DOHH2 (cell line): Measurements from ENCODE around the gene GEMIN7.
A peak's percentile ranks its signal among the peaks of the same experiment; 100 is the strongest.
"Not testable (repeated sequence)": the region's sequence is repeated elsewhere in the genome, so short reads cannot be mapped to it uniquely, and the experiment has no call there.

Experiments
- H3F3A ChIP-seq: fragments of 200-600 bp; sonication (generic), shearing (Covaris generic); 2 replicates; pipeline ENCODE4 v1.6.0; 2016; ENCODE audit warnings: antibody characterized with exemption, mild to moderate bottlenecking; ENCODE audit not compliant: control insufficient read depth, insufficient read depth
- H3K27ac ChIP-seq: fragments of 200-600 bp; sonication (generic); 2 replicates; pipeline ENCODE4 v1.5.1; 2014; ENCODE audit warnings: low read depth, mild to moderate bottlenecking, low read length, moderate library complexity
- H3K27me3 ChIP-seq: fragments of 200-600 bp; sonication (generic); 2 replicates; pipeline ENCODE4 v1.6.1; 2014; ENCODE audit warnings: mild to moderate bottlenecking, low read length, mixed read lengths; ENCODE audit not compliant: control insufficient read depth
- H3K36me3 ChIP-seq: fragments of 200-600 bp; sonication (generic); 2 replicates; pipeline ENCODE4 v1.6.1; 2014; ENCODE audit warnings: mild to moderate bottlenecking, low read length, moderate library complexity, mixed read lengths; ENCODE audit not compliant: control insufficient read depth
- H3K4me1 ChIP-seq: fragments of 200-600 bp; sonication (generic); 2 replicates; pipeline ENCODE4 v1.6.1; 2014; ENCODE audit warnings: mild to moderate bottlenecking, low read length, mixed read lengths; ENCODE audit not compliant: control insufficient read depth
- H3K4me2 ChIP-seq: fragments of 200-600 bp; sonication (generic); 2 replicates; pipeline ENCODE4 v1.6.0; 2014; ENCODE audit warnings: mild to moderate bottlenecking, low read length, moderate library complexity
- H3K4me3 ChIP-seq: fragments of 200-600 bp; sonication (generic); 2 replicates; pipeline ENCODE4 v1.5.1; 2014; ENCODE audit warnings: mild to moderate bottlenecking, low read length, mixed read lengths
- H3K79me2 ChIP-seq: fragments of 200-600 bp; sonication (generic); 2 replicates; pipeline ENCODE4 v1.6.1; 2014; ENCODE audit warnings: mild to moderate bottlenecking, low read length, mixed read lengths; ENCODE audit not compliant: control insufficient read depth
- H3K9me2 ChIP-seq: fragments of 200-600 bp; sonication (generic); replicated peaks from 2 replicates; pipeline ENCODE4 v1.6.1; 2014; ENCODE audit warnings: mild to moderate bottlenecking, low read length, mixed read lengths; ENCODE audit not compliant: control insufficient read depth
- H3K9me3 ChIP-seq: fragments of 200-600 bp; sonication (generic); 2 replicates; pipeline ENCODE4 v1.6.1; 2014; ENCODE audit warnings: antibody characterized with exemption, low read length, mixed read lengths; ENCODE audit not compliant: control insufficient read depth, insufficient read depth
- H4K20me1 ChIP-seq: fragments of 200-600 bp; sonication (generic); 2 replicates; pipeline ENCODE4 v1.6.0; 2014; ENCODE audit warnings: low read depth, mild to moderate bottlenecking, antibody characterized with exemption, low read length, moderate library complexity; ENCODE audit not compliant: control insufficient read depth, insufficient read depth
- EZH2phosphoT487 ChIP-seq: fragments of 200-600 bp; sonication (generic); IDR thresholded peaks from 2 replicates; pipeline ENCODE4 v1.6.1; 2017; ENCODE audit warnings: borderline replicate concordance, mild to moderate bottlenecking, antibody characterized with exemption, low read length, moderate library complexity, mixed read lengths
- TF ChIP-seq, protein P1 (sequence below): fragments of 200-600 bp; sonication (generic); IDR thresholded peaks from one replicate; pipeline ENCODE4 v1.5.1; 2014; ENCODE audit warnings: antibody characterized with exemption, mild to moderate bottlenecking, low read depth, low read length; ENCODE audit not compliant: poor library complexity, severe bottlenecking

Gene GEMIN7

GRCh38 chr19:45117167-45117594 lies 38.1 kb downstream of the GEMIN7 start:
- TF ChIP-seq, protein P1, sequence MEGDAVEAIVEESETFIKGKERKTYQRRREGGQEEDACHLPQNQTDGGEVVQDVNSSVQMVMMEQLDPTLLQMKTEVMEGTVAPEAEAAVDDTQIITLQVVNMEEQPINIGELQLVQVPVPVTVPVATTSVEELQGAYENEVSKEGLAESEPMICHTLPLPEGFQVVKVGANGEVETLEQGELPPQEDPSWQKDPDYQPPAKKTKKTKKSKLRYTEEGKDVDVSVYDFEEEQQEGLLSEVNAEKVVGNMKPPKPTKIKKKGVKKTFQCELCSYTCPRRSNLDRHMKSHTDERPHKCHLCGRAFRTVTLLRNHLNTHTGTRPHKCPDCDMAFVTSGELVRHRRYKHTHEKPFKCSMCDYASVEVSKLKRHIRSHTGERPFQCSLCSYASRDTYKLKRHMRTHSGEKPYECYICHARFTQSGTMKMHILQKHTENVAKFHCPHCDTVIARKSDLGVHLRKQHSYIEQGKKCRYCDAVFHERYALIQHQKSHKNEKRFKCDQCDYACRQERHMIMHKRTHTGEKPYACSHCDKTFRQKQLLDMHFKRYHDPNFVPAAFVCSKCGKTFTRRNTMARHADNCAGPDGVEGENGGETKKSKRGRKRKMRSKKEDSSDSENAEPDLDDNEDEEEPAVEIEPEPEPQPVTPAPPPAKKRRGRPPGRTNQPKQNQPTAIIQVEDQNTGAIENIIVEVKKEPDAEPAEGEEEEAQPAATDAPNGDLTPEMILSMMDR = no peak
- TF ChIP-seq EZH2phosphoT487 = no peak
- H4K20me1 ChIP-seq = peaks cover 23% of the 10 kb centered on the region; the same call in 1 of the 2 replicates
- H3K4me2 ChIP-seq = peak overlapping the region; percentile 56

GRCh38 chr19:45117671-45118070 lies 38.6 kb downstream of the GEMIN7 start:
- Histone ChIP-seq H3K4me3 (no peak overlapping the region), H3K4me1 (peaks cover 62% of the 10 kb centered on the region), H3F3A (no peaks in the 10 kb centered on the region), H3K27ac (no peak overlapping the region), H3K36me3 (no peaks in the 10 kb centered on the region), H3K9me3 (no peaks in the 10 kb centered on the region), H3K79me2 (peaks cover 97% of the 10 kb centered on the region), H3K27me3 (no peaks in the 10 kb centered on the region), H4K20me1 (peaks cover 26% of the 10 kb centered on the region; the same call in 1 of the 2 replicates), H3K4me2 (peak overlapping the region; percentile 56), H3K9me2 (no peaks in the 10 kb centered on the region)
- TF ChIP-seq, protein P1 = no peak
- no peak for TF ChIP-seq EZH2phosphoT487

More at GRCh38 chr19:45117167-45117594, 38.1 kb downstream of the GEMIN7 start:
- Histone ChIP-seq H3K27ac (no peak overlapping the region), H3K27me3 (no peaks in the 10 kb centered on the region), H3K4me1 (peaks cover 62% of the 10 kb centered on the region), H3K79me2 (peaks cover 97% of the 10 kb centered on the region), H3K4me3 (no peak overlapping the region), H3F3A (no peaks in the 10 kb centered on the region), H3K36me3 (no peaks in the 10 kb centered on the region), H3K9me3 (no peaks in the 10 kb centered on the region), H3K9me2 (no peaks in the 10 kb centered on the region)

GRCh38 chr19:45118106-45118505 lies 39.0 kb downstream of the GEMIN7 start:
- peak overlapping the region; percentile 56 for H3K4me2 ChIP-seq
- TF ChIP-seq, protein P1 = no peak
- no peak for TF ChIP-seq EZH2phosphoT487
- H3F3A ChIP-seq = no peaks in the 10 kb centered on the region
- H3K36me3 ChIP-seq = no peaks in the 10 kb centered on the region
- H3K27me3 ChIP-seq = no peaks in the 10 kb centered on the region
- H3K4me1 ChIP-seq = peaks cover 62% of the 10 kb centered on the region
- no peaks in the 10 kb centered on the region for H3K9me3 ChIP-seq
- peaks cover 97% of the 10 kb centered on the region for H3K79me2 ChIP-seq
- H4K20me1 ChIP-seq = peaks cover 26% of the 10 kb centered on the region; the same call in 1 of the 2 replicates
- no peaks in the 10 kb centered on the region for H3K9me2 ChIP-seq
- H3K4me3 ChIP-seq = peak overlapping the region; percentile 23
- H3K27ac ChIP-seq = peak overlapping the region; percentile 48

- H3K27me3 ChIP-seq, H3K9me2 ChIP-seq, H3K36me3 ChIP-seq, H3K9me3 ChIP-seq, H3F3A ChIP-seq: not testable (repeated sequence)
- H3K27ac ChIP-seq = peak overlapping the region; percentile 48
- peak overlapping the region; percentile 23 for H3K4me3 ChIP-seq
- H3K4me1 ChIP-seq = peaks cover 55% of the 10 kb centered on the region
- H3K79me2 ChIP-seq = peaks cover 97% of the 10 kb centered on the region
- H3K4me2 ChIP-seq = peak overlapping the region; percentile 56
- peaks cover 22% of the 10 kb centered on the region; the same call in 1 of the 2 replicates for H4K20me1 ChIP-seq
Observed at GRCh38 chr19:45118591-45119355, 39.7 kb downstream of the GEMIN7 start.
